ENCODE results near the gene CTSH. TPM values are rescaled to one million over a fixed set of nuclear protein-coding genes. Genes with fewer than 3 reads are reported as not detected.
"Not testable (repeated sequence)": the region's sequence is repeated elsewhere in the genome, so short reads cannot be mapped to it uniquely, and the experiment has no call there.

Gene CTSH
- polyA plus RNA-seq, 1 donor (not counting 4 experiments of a cell fraction or from before 2014, with no cell fraction given) = 23.0 TPM

- Histone ChIP-seq H3K9ac (ENCODE audit: control insufficient read depth, extremely low read depth, insufficient read depth, low read length) (no peak overlapping the region), H4K20me1 (ENCODE audit: control insufficient read depth, extremely low read depth, insufficient read depth, low read length) (peaks cover 66% of the 10 kb centered on the region), H3K79me2 (ENCODE audit: control insufficient read depth, insufficient read depth, low read length) (peaks cover 99% of the 10 kb centered on the region), H3K36me3 (ENCODE audit: control insufficient read depth in 2 of 2, extremely low read depth in 1 of 2, insufficient read depth in 2 of 2, low read length in 2 of 2) (peaks cover 4 to 9% of the 10 kb centered on the region in 2 experiments), H3K9me1 (ENCODE audit: control insufficient read depth, extremely low read depth, insufficient read depth, low read length) (peaks cover 6% of the 10 kb centered on the region), H3K27me3 (ENCODE audit: control insufficient read depth, extremely low read depth, insufficient read depth, low read length) (no peaks in the 10 kb centered on the region), H3K4me1 (ENCODE audit: control insufficient read depth, extremely low read depth, insufficient read depth, low read length) (peaks cover 39% of the 10 kb centered on the region), H3K4me3 (ENCODE audit: control insufficient read depth in 2 of 3, extremely low read depth in 1 of 3, insufficient read depth in 2 of 3, low read depth in 1 of 3, low read length in 3 of 3) (no peak overlapping the region), H3K4me2 (ENCODE audit: control insufficient read depth, extremely low read depth, insufficient read depth, low read depth, low read length) (peak overlapping the region; percentile 46), H3K27ac (ENCODE audit: control insufficient read depth, insufficient read depth, low read length) (peak overlapping the region; percentile 31), H3K9me3 (ENCODE audit: control insufficient read depth, low read depth, low read length) (no peaks in the 10 kb centered on the region), H2AFZ (ENCODE audit: control insufficient read depth, low read length) (no peak overlapping the region)
- TF ChIP-seq CTCF (optimal IDR thresholded peaks at IDR 0.05 in 1 of 3, IDR thresholded peaks at IDR 0.05 in 1 of 3, conservative IDR thresholded peaks at IDR 0.05 in 1 of 3; ENCODE audit: extremely low read depth in 1 of 3, insufficient read depth in 2 of 3, low read length in 3 of 3) (no peak), EZH2 (IDR thresholded peaks at IDR 0.05; ENCODE audit: low read length) (no peak)
- FAIRE-seq = no peak
- no peak for DNase-seq (ENCODE audit: low read depth, low spot score)
- dilution Hi-C loops (cut with MboI; ENCODE audit: extremely low pct_ligation_motif_present, low sequenced_read_pairs) = no loop called here
These were observed 66.5 kb downstream of the CTSH start for GRCh38 chr15:78878356-78878755.

GRCh38 chr15:78876954-78877353 lies 67.9 kb downstream of the CTSH start:
- peaks cover 64% of the 10 kb centered on the region for H4K20me1 ChIP-seq (ENCODE audit: control insufficient read depth, extremely low read depth, insufficient read depth, low read length)
- H3K4me2 ChIP-seq (ENCODE audit: control insufficient read depth, extremely low read depth, insufficient read depth, low read depth, low read length); FAIRE-seq; H3K36me3 ChIP-seq (ENCODE audit: control insufficient read depth in 2 of 2, extremely low read depth in 1 of 2, insufficient read depth in 2 of 2, low read length in 2 of 2); DNase-seq (ENCODE audit: low read depth, low spot score); H3K4me3 ChIP-seq (ENCODE audit: control insufficient read depth in 2 of 3, extremely low read depth in 1 of 3, insufficient read depth in 2 of 3, low read depth in 1 of 3, low read length in 3 of 3); H3K9me3 ChIP-seq (ENCODE audit: control insufficient read depth, low read depth, low read length); H2AFZ ChIP-seq (ENCODE audit: control insufficient read depth, low read length); H3K27me3 ChIP-seq (ENCODE audit: control insufficient read depth, extremely low read depth, insufficient read depth, low read length); H3K9ac ChIP-seq (ENCODE audit: control insufficient read depth, extremely low read depth, insufficient read depth, low read length); H3K9me1 ChIP-seq (ENCODE audit: control insufficient read depth, extremely low read depth, insufficient read depth, low read length); H3K27ac ChIP-seq (ENCODE audit: control insufficient read depth, insufficient read depth, low read length); dilution Hi-C loops (cut with MboI; ENCODE audit: extremely low pct_ligation_motif_present, low sequenced_read_pairs): not testable (repeated sequence)
- H3K4me1 ChIP-seq (ENCODE audit: control insufficient read depth, extremely low read depth, insufficient read depth, low read length) = peaks cover 42% of the 10 kb centered on the region
- peaks cover 88% of the 10 kb centered on the region for H3K79me2 ChIP-seq (ENCODE audit: control insufficient read depth, insufficient read depth, low read length)

Measured in keratinocyte (primary cell).